AG04450 (cell line): ENCODE measurements around the gene DDX39B. TPM values are rescaled to one million over a fixed set of nuclear protein-coding genes. Genes with fewer than 3 reads are reported as not detected.

Experiments
- CTCF ChIA-PET: fragments of 300-600, 350-600 bp; formaldehyde crosslinking; extraction: SDS; loops from one replicate; lab custom pipeline; 2022; ENCODE audit warnings: antibody characterized with exemption, inconsistent platforms; lab: Charles Lee
- POLR2A ChIA-PET: fragments of 350-600 bp; formaldehyde crosslinking; extraction: SDS; loops from one replicate; lab custom pipeline; 2021; ENCODE audit warnings: antibody characterized with exemption, inconsistent platforms; lab: Yijun Ruan, JAX
- DNase-seq: peaks from one replicate; pipeline ENCODE4 v3.0.0-alpha.2; 2011; ENCODE audit warnings: low read depth, low spot score
- H3K27ac ChIP-seq: one replicate; pipeline ENCODE4 v1.5.1; 2012; ENCODE audit warnings: low read depth, low read length, control low read depth
- H3K27me3 ChIP-seq: one replicate; pipeline ENCODE4 v1.6.0; 2012; ENCODE audit warnings: low read length; ENCODE audit not compliant: control insufficient read depth, insufficient read depth
- H3K4me3 ChIP-seq: 2 replicates; pipeline ENCODE4 v1.5.1; 2011; ENCODE audit warnings: mild to moderate bottlenecking, low read depth, low read length, control low read depth
- H3K9me3 ChIP-seq: 2 replicates; pipeline ENCODE4 v1.5.1; 2012; ENCODE audit warnings: low read length; ENCODE audit not compliant: control insufficient read depth, insufficient read depth
- CTCF ChIP-seq: IDR thresholded peaks from 2 replicates; pipeline ENCODE4 v1.5.1; 2011; ENCODE audit warnings: low read depth, low read length, control low read depth, inconsistent platforms
- polyA plus RNA-seq: library from polyadenylated mRNA; depleted of rRNA; stranded (reverse); fragments of >200 nt; gene quantifications from 2 replicates; pipeline ENCODE4 v1.2.3, GENCODE V29; 2011; rRNA removed
- small RNA-seq: library from RNA; depleted of rRNA; stranded (forward); fragments of <200 nt; gene quantifications from one replicate; pipeline ENCODE3, GENCODE V24; 2012; ENCODE audit warnings: low read depth; ENCODE audit not compliant: insufficient read length

The DDX39B gene
- polyA plus RNA-seq, 1 experiment: 434 TPM

GRCh38 chr6:31485055-31485454 is 56.7 kb downstream of the DDX39B start:
- Histone ChIP-seq H3K4me3 (no peak overlapping the region), H3K27me3 (peaks cover 3% of the 10 kb centered on the region), H3K27ac (no peak overlapping the region), H3K9me3 (no peaks in the 10 kb centered on the region)
- ChIA-PET POLR2A (no interaction called here), CTCF (interaction anchor here (0.6 kb wide), 1 partner anchor 8 kb away, joined by 3 read pairs; no protein-coding TSS in a partner anchor)
- DNase-seq: no peak
- no peak for TF ChIP-seq CTCF

- H3K4me3 ChIP-seq: no peak overlapping the region
- H3K27me3 ChIP-seq: peaks cover 9% of the 10 kb centered on the region
- no peak for DNase-seq
- no peak overlapping the region for H3K27ac ChIP-seq
- ChIA-PET POLR2A (no interaction called here), CTCF (interaction anchor here (0.5 to 1.3 kb wide), 3 partner anchors 10 to 132 kb away, joined by 4 to 7 read pairs (median 5); partner anchors contain the start of gene AIF1)
- no peak for TF ChIP-seq CTCF
- no peaks in the 10 kb centered on the region for H3K9me3 ChIP-seq
Observed at GRCh38 chr6:31483392-31483791, 58.4 kb downstream of the DDX39B start.

DNA sequence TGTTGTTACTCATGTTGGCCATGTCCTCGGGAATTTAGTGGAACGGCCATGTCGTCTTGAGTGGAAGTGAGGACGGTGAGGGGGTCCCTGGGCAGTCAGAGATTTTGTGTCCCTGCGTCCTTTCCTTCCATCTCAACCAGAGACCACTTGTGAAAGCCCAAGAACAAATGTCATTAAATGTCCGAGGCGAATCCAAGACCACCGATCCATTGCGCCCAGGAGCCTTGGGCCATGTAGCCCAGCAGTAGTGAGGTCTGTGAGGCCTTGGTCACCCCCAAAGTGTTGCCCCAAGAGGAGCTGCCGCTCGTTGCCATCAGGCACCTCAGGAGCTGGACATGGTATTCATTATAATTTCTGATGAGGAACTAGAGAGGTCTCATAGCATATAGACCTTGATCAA is 61.2 kb downstream of the DDX39B start:
- DNase-seq: no peak
- TF ChIP-seq CTCF: no peak
- ChIA-PET POLR2A (no interaction called here), CTCF (no interaction called here)
- H3K9me3 ChIP-seq: no peaks in the 10 kb centered on the region
- no peak overlapping the region for H3K27ac ChIP-seq
- H3K27me3 ChIP-seq: peaks cover 20% of the 10 kb centered on the region
- no peak overlapping the region for H3K4me3 ChIP-seq

Small RNA genes within 50 kb of the gene (small RNA-seq; reads per million reads assigned to genes)
- gene AL663061.1 (not detected), gene RF00019 (not detected), gene SNORD117 (151 reads per million, percentile 90 among the genes with 10 or more reads in this experiment), gene SNORD84 (not detected)

Other genes starting within 250 kb of the DDX39B start
- gene HLA-B, start 184.8 kb downstream of the DDX39B start, polyA plus RNA-seq: 418 and 513 TPM in 2 replicates
- 39.9 and 48.5 TPM in 2 replicates for gene MICA, start 138.4 kb downstream of the DDX39B start, polyA plus RNA-seq
- gene MICB, start 43.9 kb downstream of the DDX39B start, polyA plus RNA-seq: 17.9 and 19.0 TPM in 2 replicates
- not detected in 2 replicates for gene MCCD1, start 13.0 kb downstream of the DDX39B start, polyA plus RNA-seq
- 12.5 and 14.6 TPM in 2 replicates for gene ATP6V1G2, start 4.6 kb upstream of the DDX39B start, polyA plus RNA-seq
- 5.1 and 5.4 TPM in 2 replicates for gene NFKBIL1, start 5.6 kb upstream of the DDX39B start, polyA plus RNA-seq
- gene LTA, start 30.3 kb upstream of the DDX39B start, polyA plus RNA-seq: not detected in 2 replicates
- not detected in 2 replicates for gene TNF, start 33.6 kb upstream of the DDX39B start, polyA plus RNA-seq
- not detected in 2 replicates for gene LTB, start 40.4 kb upstream of the DDX39B start, polyA plus RNA-seq
- not detected in 2 replicates for gene LST1, start 44.3 kb upstream of the DDX39B start, polyA plus RNA-seq
- gene NCR3, start 51.0 kb upstream of the DDX39B start, polyA plus RNA-seq: not detected in 2 replicates
- gene AIF1, start 73.2 kb upstream of the DDX39B start, polyA plus RNA-seq: not detected in 2 replicates
- 24.8 and 30.7 TPM in 2 replicates for gene PRRC2A, start 78.7 kb upstream of the DDX39B start, polyA plus RNA-seq
- 58.2 and 68.7 TPM in 2 replicates for gene BAG6, start 110.7 kb upstream of the DDX39B start, polyA plus RNA-seq
- gene APOM, start 113.9 kb upstream of the DDX39B start, polyA plus RNA-seq: 2.8 and 3.9 TPM in 2 replicates
- 10.2 and 11.6 TPM in 2 replicates for gene C6orf47, start 118.8 kb upstream of the DDX39B start, polyA plus RNA-seq
- 12.7 and 13.5 TPM in 2 replicates for gene GPANK1, start 123.0 kb upstream of the DDX39B start, polyA plus RNA-seq
- 80.1 and 96.0 TPM in 2 replicates for gene CSNK2B, start 124.1 kb upstream of the DDX39B start, polyA plus RNA-seq
- gene LY6G5B, start 128.0 kb upstream of the DDX39B start, polyA plus RNA-seq: 5.5 and 7.0 TPM in 2 replicates
- gene LY6G5C, start 139.1 kb upstream of the DDX39B start, polyA plus RNA-seq: 2.0 and 2.7 TPM in 2 replicates
- gene ABHD16A, start 161.3 kb upstream of the DDX39B start, polyA plus RNA-seq: 34.0 and 36.3 TPM in 2 replicates
- gene LY6G6F, start 164.9 kb upstream of the DDX39B start, polyA plus RNA-seq: not detected in 2 replicates
- not detected in 2 replicates for gene LY6G6D, start 173.3 kb upstream of the DDX39B start, polyA plus RNA-seq
- gene LY6G6C, start 179.7 kb upstream of the DDX39B start, polyA plus RNA-seq: not detected in 2 replicates
- not detected in 2 replicates for gene MPIG6B, start 181.4 kb upstream of the DDX39B start, polyA plus RNA-seq
- 44.4 and 59.1 TPM in 2 replicates for gene DDAH2, start 187.3 kb upstream of the DDX39B start, polyA plus RNA-seq
- gene CLIC1, start 194.5 kb upstream of the DDX39B start, polyA plus RNA-seq: 466 and 531 TPM in 2 replicates
- 6.4 and 7.2 TPM in 2 replicates for gene MSH5, start 198.0 kb upstream of the DDX39B start, polyA plus RNA-seq
- gene SAPCD1, start 220.7 kb upstream of the DDX39B start, polyA plus RNA-seq: 0.24 and 0.88 TPM in 2 replicates
- 0.10 and 0.32 TPM in 2 replicates for gene VWA7, start 235.3 kb upstream of the DDX39B start, polyA plus RNA-seq